GM21381 (cell line): Measurements from ENCODE around the gene RIC8A.

Experiments used
- ATAC-seq: cut with Tn5 transposase; IDR thresholded peaks from one replicate; pipeline ENCODE4 v1.9.1; 2021; ENCODE audit warnings: mild to moderate bottlenecking, moderate library complexity; ENCODE audit not compliant: unreplicated experiment

RIC8A gene

GRCh38 chr11:203945-204586 is 3.4 kb upstream of the RIC8A start:
- ATAC-seq: no peak

- no peak for ATAC-seq
These were observed 2.9 kb upstream of the RIC8A start for GRCh38 chr11:204587-205109.

- no peak for ATAC-seq
These were observed 2.1 kb upstream of the RIC8A start for GRCh38 chr11:205221-206001.

- no peak for ATAC-seq
These were observed 1.5 kb upstream of the RIC8A start for GRCh38 chr11:206002-206384.

- no peak for ATAC-seq
These were observed 841 bp upstream of the RIC8A start for GRCh38 chr11:206526-207207.

GRCh38 chr11:207863-208180 is 314 bp downstream of the RIC8A start:
- no peak for ATAC-seq

GRCh38 chr11:208181-208916 is 841 bp downstream of the RIC8A start:
- ATAC-seq: peak; percentile 35

- no peak for ATAC-seq
These were observed 1.4 kb downstream of the RIC8A start for GRCh38 chr11:208917-209260.

GRCh38 chr11:209275-210121 is 2.0 kb downstream of the RIC8A start:
- ATAC-seq: no peak

GRCh38 chr11:210122-210802 is 2.8 kb downstream of the RIC8A start:
- no peak for ATAC-seq

- no peak for ATAC-seq
These were observed 3.3 kb downstream of the RIC8A start for GRCh38 chr11:210803-211180.

GRCh38 chr11:211295-211694 is 3.8 kb downstream of the RIC8A start:
- no peak for ATAC-seq

GRCh38 chr11:211741-212140 is 4.2 kb downstream of the RIC8A start:
- no peak for ATAC-seq

GRCh38 chr11:212150-213100 is 4.9 kb downstream of the RIC8A start:
- ATAC-seq: no peak

GRCh38 chr11:213111-213510 is 5.6 kb downstream of the RIC8A start:
- no peak for ATAC-seq

GRCh38 chr11:214083-214482 is 6.6 kb downstream of the RIC8A start:
- no peak for ATAC-seq

GRCh38 chr11:215581-216037 is 8.1 kb downstream of the RIC8A start:
- ATAC-seq: no peak

GRCh38 chr11:216081-216974 is 8.8 kb downstream of the RIC8A start:
- ATAC-seq: no peak
